Endothelial cell of umbilical vein (primary cell): Measurements from ENCODE around the gene MAMDC4. TPM values are rescaled to one million over a fixed set of nuclear protein-coding genes. Genes with fewer than 3 reads are reported as not detected.

Source experiments
- BruUV-seq: library from RNA; stranded (reverse); fragments of 400-500 nt; replicated peaks from 2 replicates; lab custom pipeline; 2021; lab: Mats Ljungman, UMichigan
- CTCF ChIA-PET: fragments of 300-600, 350-600 bp; sonication (Branson Sonifier 250); formaldehyde crosslinking; loops from one replicate; lab custom pipeline; 2021; ENCODE audit warnings: antibody characterized with exemption, inconsistent platforms; lab: Charles Lee
- POLR2A ChIA-PET: fragments of 300-600, 350-600 bp; sonication (Branson Sonifier 250); formaldehyde crosslinking; loops from one replicate; lab custom pipeline; 2021; ENCODE audit warnings: antibody characterized with exemption, inconsistent platforms; lab: Charles Lee
- DNase-seq: peaks from one replicate; pipeline ENCODE4 v3.0.0-alpha.2; 2011; ENCODE audit warnings: low read depth, low spot score
- FAIRE-seq: peaks from 2 replicates; lab custom pipeline; 2011; peaks lifted over from hg19 to GRCh38; lab: Jason Lieb, UNC
- H2AFZ ChIP-seq: 2 replicates; pipeline ENCODE4 v1.6.0; 2012; ENCODE audit warnings: low read depth, low read length, control low read depth, inconsistent platforms
- H3K27ac ChIP-seq: 2 replicates; pipeline ENCODE4 v1.5.1; 2011; ENCODE audit warnings: low read depth, mild to moderate bottlenecking, control low read depth, low read length, moderate library complexity; ENCODE audit not compliant: insufficient read depth
- H3K27me3 ChIP-seq, 2 experiments: 2 replicates each; pipeline versions ENCODE4 v1.6.0 to v1.6.1; 2011; ENCODE audit warnings: low read length in 2 of 2, mixed read lengths in 1 of 2; ENCODE audit not compliant: control insufficient read depth in 2 of 2, insufficient read depth in 2 of 2
- H3K36me3 ChIP-seq, 2 experiments: 2 replicates in 1 of 2; 3 replicates in 1 of 2; pipeline ENCODE4 v1.5.1; 2011; ENCODE audit warnings: low read length in 2 of 2, mild to moderate bottlenecking in 1 of 2, moderate library complexity in 1 of 2; ENCODE audit not compliant: control insufficient read depth in 2 of 2, insufficient read depth in 2 of 2; ENCODE audit errors: extremely low read depth in 1 of 2
- H3K4me1 ChIP-seq: 3 replicates; pipeline ENCODE4 v1.5.1; 2011; ENCODE audit warnings: mild to moderate bottlenecking, low read length; ENCODE audit not compliant: control insufficient read depth, insufficient read depth; ENCODE audit errors: extremely low read depth
- H3K4me2 ChIP-seq: 2 replicates; pipeline ENCODE4 v1.6.1; 2011; ENCODE audit warnings: low read length, control low read depth, mixed read lengths; ENCODE audit not compliant: insufficient read depth
- H3K4me3 ChIP-seq, 3 experiments: fragments of 200-600 bp in 1 of 3; sonication (generic), shearing (Covaris generic) in 1 of 3; replicated peaks in 1 of 3; 2 replicates each; pipeline ENCODE4 v1.5.1; 2011 to 2016; ENCODE audit warnings: control low read depth in 3 of 3, low read length in 3 of 3, mild to moderate bottlenecking in 2 of 3, inconsistent platforms in 1 of 3, low read depth in 1 of 3, moderate library complexity in 1 of 3; ENCODE audit not compliant: insufficient read depth in 1 of 3
- H3K79me2 ChIP-seq: 2 replicates; pipeline ENCODE4 v1.6.0; 2012; ENCODE audit warnings: low read length, inconsistent platforms; ENCODE audit not compliant: control insufficient read depth, insufficient read depth
- H3K9ac ChIP-seq: replicated peaks from 2 replicates; pipeline ENCODE3; 2011; ENCODE audit warnings: low read length, control low read depth; ENCODE audit not compliant: insufficient read depth; ENCODE audit errors: extremely low read depth
- H3K9me1 ChIP-seq: replicated peaks from 3 replicates; pipeline ENCODE4 v1.6.0; 2011; ENCODE audit warnings: mild to moderate bottlenecking, low read length; ENCODE audit not compliant: control insufficient read depth, insufficient read depth; ENCODE audit errors: extremely low read depth
- H3K9me3 ChIP-seq: replicated peaks from 2 replicates; pipeline ENCODE4 v1.5.1; 2012; ENCODE audit warnings: low read length, inconsistent platforms; ENCODE audit not compliant: control insufficient read depth, insufficient read depth
- H4K20me1 ChIP-seq: replicated peaks from 2 replicates; pipeline ENCODE3; 2011; ENCODE audit warnings: mild to moderate bottlenecking, low read length; ENCODE audit not compliant: control insufficient read depth, insufficient read depth; ENCODE audit errors: extremely low read depth
- CTCF ChIP-seq, 2 donors: IDR thresholded peaks; 1 replicate in 1 of 2; 2 replicates in 1 of 2; pipeline ENCODE4 v1.5.1; 2011; ENCODE audit warnings: low read length in 2 of 2, mild to moderate bottlenecking in 2 of 2, moderate library complexity in 2 of 2, control low read depth in 1 of 2, inconsistent platforms in 1 of 2, low read depth in 1 of 2; ENCODE audit not compliant: insufficient read depth in 1 of 2; ENCODE audit errors: extremely low read depth in 1 of 2
- EZH2 ChIP-seq: IDR thresholded peaks from 2 replicates; pipeline ENCODE4 v1.6.1; 2012; ENCODE audit warnings: borderline replicate concordance, low read depth, mild to moderate bottlenecking, moderate library complexity, low read length, inconsistent platforms; ENCODE audit not compliant: severe bottlenecking
- FOS ChIP-seq: IDR thresholded peaks from 2 replicates; pipeline ENCODE4 v1.6.1; 2011; ENCODE audit warnings: mild to moderate bottlenecking, low read length, moderate library complexity, borderline replicate concordance; ENCODE audit not compliant: insufficient read depth
- GATA2 ChIP-seq: IDR thresholded peaks from 2 replicates; pipeline ENCODE4 v1.7.0; 2011; ENCODE audit warnings: low read depth, mild to moderate bottlenecking, moderate library complexity, mixed read lengths, low read length; ENCODE audit not compliant: insufficient read length, insufficient read depth
- JUN ChIP-seq: IDR thresholded peaks from 2 replicates; pipeline ENCODE4 v1.6.1; 2011; ENCODE audit warnings: borderline replicate concordance, low read depth; ENCODE audit not compliant: insufficient read length, insufficient read depth
- MAX ChIP-seq: IDR thresholded peaks from 2 replicates; pipeline ENCODE4 v1.6.1; 2011; ENCODE audit not compliant: insufficient read depth, insufficient read length
- MYC ChIP-seq: IDR thresholded peaks from one replicate; pipeline ENCODE4 v1.6.1; 2011; ENCODE audit warnings: mild to moderate bottlenecking, low read depth, low read length
- POLR2A ChIP-seq: IDR thresholded peaks from 2 replicates; pipeline ENCODE4 v1.6.1; 2012; ENCODE audit warnings: low read depth, mild to moderate bottlenecking, control low read depth, low read length
- POLR2AphosphoS5 ChIP-seq: IDR thresholded peaks from 2 replicates; pipeline ENCODE4 v1.6.1; 2012; ENCODE audit warnings: low read depth, mild to moderate bottlenecking, control low read depth, low read length, moderate library complexity; ENCODE audit not compliant: insufficient read depth
- dilution Hi-C: fragments of 300-500 bp; cut with MboI; formaldehyde crosslinking; loops from one replicate; pipeline ENCODE4 v1.15.0; 2019; ENCODE audit warnings: low sequenced_read_pairs; ENCODE audit not compliant: extremely low pct_ligation_motif_present
- intact Hi-C: fragments of 100-400 bp; cut with micrococcal nuclease; formaldehyde crosslinking; loops from one replicate; pipeline ENCODE4 v1.10.0; 2022
- polyA plus RNA-seq, 4 experiments: library from polyadenylated mRNA; depleted of rRNA in 3 of 4; stranded (reverse) in 3 of 4; unstranded in 1 of 4; fragments of >200 nt; gene quantifications; 2 replicates each; pipeline versions ENCODE4 v1.2.1 to v1.2.3, GENCODE V29; 2011 to 2012; ENCODE audit warnings: missing spikeins in 1 of 4
- total RNA-seq: library from RNA; stranded (reverse); gene quantifications from 2 replicates; pipeline ENCODE4 v1.2.3, GENCODE V29; 2021

The MAMDC4 gene
- total and polyA plus RNA-seq, 2 donors (not counting 3 experiments of a cell fraction or from before 2014, with no cell fraction given): 3.6 to 7.2 TPM

GRCh38 chr9:136860933-136861873 is 9.1 kb downstream of the MAMDC4 start:
- peaks cover 8 to 21% of the 10 kb centered on the region in 2 experiments for H3K36me3 ChIP-seq
- intact Hi-C loops: no loop called here
- no TSS peak for BruUV-seq
- no peak overlapping the region for H3K9ac ChIP-seq
- dilution Hi-C loops: no loop called here
- CTCF ChIA-PET: interaction anchor here (0.6 kb wide), 2 partner anchors 19 to 25 kb away, joined by 3 read pairs; partner anchors contain the start of genes AJM1 and TRAF2
- DNase-seq: no peak
- H3K9me1 ChIP-seq: no peaks in the 10 kb centered on the region
- no peak overlapping the region for H2AFZ ChIP-seq
- peaks cover 22% of the 10 kb centered on the region for H3K79me2 ChIP-seq
- POLR2A ChIA-PET: no interaction called here
- H3K4me1 ChIP-seq: peaks cover 6% of the 10 kb centered on the region
- no peak for FAIRE-seq
- H3K27me3 ChIP-seq: no peaks in the 10 kb centered on the region
- no peaks in the 10 kb centered on the region for H3K9me3 ChIP-seq
- H4K20me1 ChIP-seq: no peaks in the 10 kb centered on the region
- H3K4me3 ChIP-seq: no peak overlapping the region
- H3K4me2 ChIP-seq: no peak overlapping the region
- TF ChIP-seq POLR2AphosphoS5 (peak; percentile 5), JUN (no peak)
- no peak overlapping the region for H3K27ac ChIP-seq

GRCh38 chr9:136861874-136862457 is 9.8 kb downstream of the MAMDC4 start:
- no peak for TF ChIP-seq JUN
- no peak for TF ChIP-seq EZH2
- TF ChIP-seq FOS: no peak
- no peak for TF ChIP-seq MYC
- no peak for TF ChIP-seq GATA2
- no peak for TF ChIP-seq POLR2A
- TF ChIP-seq MAX: no peak
- no peak for TF ChIP-seq CTCF (IDR thresholded peaks at IDR 0.05; ENCODE audit: extremely low read depth in 1 of 2, insufficient read depth in 1 of 2, low read depth in 1 of 2, low read length in 2 of 2)
- H3K27ac ChIP-seq: no peak overlapping the region
- H3K9me3 ChIP-seq: no peaks in the 10 kb centered on the region
- no peak overlapping the region for H3K4me2 ChIP-seq
- H3K4me1 ChIP-seq: peaks cover 6% of the 10 kb centered on the region
- no TSS peak for BruUV-seq
- no peak overlapping the region for H3K4me3 ChIP-seq
- CTCF ChIA-PET: no interaction called here
- no peaks in the 10 kb centered on the region for H3K27me3 ChIP-seq
- dilution Hi-C loops: no loop called here
- peaks cover 8 to 21% of the 10 kb centered on the region in 2 experiments for H3K36me3 ChIP-seq
- intact Hi-C loops: no loop called here
- H3K79me2 ChIP-seq: peaks cover 24% of the 10 kb centered on the region
- no peaks in the 10 kb centered on the region for H4K20me1 ChIP-seq
- H3K9me1 ChIP-seq: no peaks in the 10 kb centered on the region
- POLR2A ChIA-PET: no interaction called here
- H3K9ac ChIP-seq: no peak overlapping the region
- no peak overlapping the region for H2AFZ ChIP-seq
- FAIRE-seq (no peak), DNase-seq (no peak)
